HG03097 (cell line): ENCODE measurements around the gene C22orf15.

ENCODE experiments used
- ATAC-seq: cut with Tn5 transposase; IDR thresholded peaks from one replicate; pipeline ENCODE4 v1.9.1; 2021; ENCODE audit not compliant: unreplicated experiment, low FRiP score

The C22orf15 gene

DNA sequence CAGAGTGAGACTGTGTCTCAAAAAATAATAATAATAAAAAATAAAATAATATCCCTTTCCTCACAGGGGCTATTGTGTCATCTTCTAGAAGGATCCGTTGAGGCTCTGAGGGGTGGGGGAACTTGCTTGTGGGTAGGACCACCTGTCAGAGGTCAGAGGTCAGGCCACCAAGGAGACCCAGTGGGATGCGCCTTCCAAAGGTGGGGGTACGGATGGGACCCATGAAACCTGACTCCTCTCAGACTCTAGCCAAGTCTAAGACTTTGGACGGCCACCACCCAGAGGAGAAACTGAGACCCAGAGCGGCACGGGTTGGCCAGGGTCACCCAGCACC is 9.5 kb downstream of the C22orf15 start:
- no peak for ATAC-seq

DNA sequence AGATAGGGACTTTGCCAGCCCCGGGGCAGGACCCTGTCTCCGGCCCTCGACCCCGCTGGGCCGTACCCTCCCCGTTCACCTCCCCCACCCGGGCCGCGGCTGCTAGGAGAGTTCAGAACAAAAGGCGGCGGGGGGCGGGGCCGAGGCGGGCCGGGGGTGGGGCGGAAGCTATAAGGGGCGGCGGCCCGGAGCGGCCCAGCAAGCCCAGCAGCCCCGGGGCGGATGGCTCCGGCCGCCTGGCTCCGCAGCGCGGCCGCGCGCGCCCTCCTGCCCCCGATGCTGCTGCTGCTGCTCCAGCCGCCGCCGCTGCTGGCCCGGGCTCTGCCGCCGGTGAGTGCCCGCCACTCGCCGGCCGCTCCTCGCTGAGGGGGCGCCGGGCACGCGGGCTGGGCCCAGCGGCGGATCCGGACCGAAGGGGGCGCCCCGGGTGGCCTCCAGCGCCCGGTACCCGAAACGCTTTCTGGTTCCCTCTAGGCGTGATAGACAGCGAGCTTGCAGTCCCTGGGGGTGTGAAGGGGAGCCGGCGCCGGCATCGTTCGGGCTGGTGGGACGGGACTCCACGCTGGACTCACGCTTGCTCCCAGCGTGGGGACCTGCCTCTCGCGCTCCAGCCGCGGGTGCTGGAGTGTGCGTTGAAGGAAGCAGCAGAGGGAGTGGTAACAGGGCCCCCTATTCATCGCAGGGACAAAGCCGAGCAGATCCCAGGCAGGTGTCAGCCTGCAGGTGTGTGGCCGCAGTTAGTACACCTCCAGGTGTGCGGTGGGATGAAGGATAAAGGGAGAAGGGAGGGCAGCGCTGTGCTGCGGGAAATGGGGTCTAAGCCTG is 10.1 kb downstream of the C22orf15 start, which contains the start of gene MMP11:
MMP11 (plus strand) TSS at position 201 of the 825 bp plus-strand sequence; CDS start at position 223, 22 bp downstream.
- no peak for ATAC-seq

DNA sequence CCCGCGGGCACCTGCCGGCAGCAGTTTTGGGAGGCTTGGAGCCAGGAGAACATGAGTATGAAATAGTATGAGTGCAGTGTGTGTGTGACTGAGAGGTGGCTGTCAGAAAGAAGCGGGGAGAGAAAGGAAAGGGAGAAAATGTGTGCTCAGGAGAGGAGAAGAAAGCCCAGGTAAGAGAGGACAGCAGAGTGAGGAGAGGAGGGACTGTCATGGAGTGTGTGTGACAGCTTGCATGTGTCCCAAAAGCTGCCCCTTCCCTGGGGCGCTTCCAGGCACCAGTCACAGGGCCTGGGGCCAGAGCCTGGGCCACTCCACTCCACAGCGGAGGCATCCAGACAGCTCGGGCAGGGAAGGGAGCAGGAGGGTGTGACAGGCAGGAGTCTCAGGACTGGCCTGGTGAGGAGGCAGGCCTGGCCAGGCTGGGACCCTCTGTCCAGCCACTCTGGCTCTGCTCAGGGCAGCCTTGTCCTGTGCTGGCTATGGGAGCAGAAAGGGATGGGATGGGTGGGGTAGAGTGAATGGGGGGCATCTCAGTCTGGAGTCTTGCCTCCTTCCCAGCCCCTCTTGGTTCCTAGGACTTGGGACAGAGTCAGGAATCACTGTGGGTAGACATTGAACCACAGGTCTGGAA is 10.8 kb downstream of the C22orf15 start:
- no peak for ATAC-seq

DNA sequence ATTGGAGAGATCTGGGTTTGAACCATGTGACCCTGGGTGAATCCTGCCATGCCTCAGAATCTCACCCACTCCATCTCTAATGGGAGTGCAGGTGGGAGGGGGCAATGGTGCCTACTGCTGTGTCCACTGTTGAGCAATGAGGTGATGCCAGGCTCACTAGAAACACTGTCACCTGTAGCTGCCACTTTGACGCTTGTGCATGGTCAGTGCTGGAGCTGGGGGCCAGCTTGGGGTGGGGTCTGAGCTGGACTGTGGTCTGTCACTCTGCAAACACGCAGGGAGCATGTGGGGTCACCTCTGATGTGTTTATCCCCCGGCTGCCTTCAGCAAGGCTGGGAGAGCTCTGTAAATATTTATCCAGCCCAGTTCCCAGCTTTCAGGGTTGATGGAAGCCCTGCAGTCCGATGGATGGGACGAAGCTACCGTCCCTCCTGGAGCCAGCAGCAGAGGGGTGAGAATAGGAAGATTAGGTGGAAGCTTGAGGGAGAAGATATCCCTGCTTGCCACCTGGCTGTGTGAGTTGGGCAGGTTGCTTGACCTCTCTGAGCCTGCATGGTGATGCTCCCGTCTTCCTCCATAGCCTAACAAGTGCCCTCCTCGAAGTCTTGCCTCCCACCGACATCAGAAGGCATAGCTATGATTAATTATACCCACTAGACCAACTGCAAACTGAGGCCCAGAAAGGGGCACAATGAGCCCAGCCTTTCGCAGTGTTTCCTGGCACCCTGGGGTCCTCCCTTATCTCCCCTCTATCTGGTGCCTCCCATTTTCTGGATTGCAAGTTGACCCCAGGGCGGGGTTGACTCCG is 11.5 kb downstream of the C22orf15 start:
- no peak for ATAC-seq

DNA sequence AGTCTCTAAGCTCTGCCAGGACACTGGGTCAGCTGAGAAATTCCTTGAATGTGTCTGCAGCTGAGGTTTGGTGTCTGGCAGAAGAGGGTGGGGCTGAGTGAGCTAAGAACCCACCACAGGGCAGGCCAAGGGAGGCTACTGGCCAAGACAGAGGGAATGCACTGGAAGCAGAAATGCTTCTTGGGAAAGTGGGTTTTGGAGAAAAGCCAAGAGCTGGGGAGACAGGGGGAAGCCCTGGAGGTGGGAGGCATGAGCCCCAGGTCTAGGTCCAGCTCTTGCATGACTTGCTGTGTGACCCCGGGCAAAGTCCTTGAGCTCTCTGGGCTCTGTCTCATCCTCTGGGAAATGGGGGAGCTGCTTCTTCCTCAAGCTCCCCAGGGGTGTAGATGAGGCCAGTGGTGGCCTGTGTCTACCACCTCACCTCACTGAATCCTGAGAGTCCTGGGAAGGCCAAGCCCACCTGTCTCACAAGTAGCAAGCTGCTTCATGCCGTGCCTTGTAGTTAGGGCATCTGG is 12.2 kb downstream of the C22orf15 start:
- no peak for ATAC-seq

DNA sequence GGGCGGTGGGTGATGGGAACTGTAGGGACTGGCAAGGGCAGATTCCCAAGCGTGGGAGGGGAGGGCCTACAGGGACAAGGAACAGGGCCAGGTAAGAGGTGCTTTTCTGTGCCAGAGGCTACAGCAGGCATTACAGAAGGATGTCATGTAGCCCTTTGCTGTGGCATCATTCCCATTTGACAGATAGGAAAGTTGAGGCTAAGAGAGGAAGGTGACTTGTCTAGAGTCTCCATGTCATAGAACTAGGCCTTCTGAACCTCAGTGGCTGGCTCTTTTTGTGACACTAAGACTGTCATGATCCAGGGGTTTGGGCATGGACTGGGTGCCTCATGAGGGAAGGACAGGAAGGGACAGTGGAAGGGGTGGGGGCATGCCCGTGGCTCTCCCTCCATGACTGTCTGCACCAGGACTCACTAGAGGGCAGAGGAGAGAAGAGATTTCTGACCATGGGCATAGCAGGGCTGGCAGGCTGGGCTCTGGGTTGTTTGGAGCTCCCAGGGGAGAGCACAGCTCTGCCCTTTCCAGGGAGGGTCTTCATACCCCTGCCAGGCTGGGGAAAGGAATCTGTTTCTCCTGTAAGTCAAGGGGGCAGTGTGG is 13.1 kb downstream of the C22orf15 start:
- ATAC-seq = no peak

DNA sequence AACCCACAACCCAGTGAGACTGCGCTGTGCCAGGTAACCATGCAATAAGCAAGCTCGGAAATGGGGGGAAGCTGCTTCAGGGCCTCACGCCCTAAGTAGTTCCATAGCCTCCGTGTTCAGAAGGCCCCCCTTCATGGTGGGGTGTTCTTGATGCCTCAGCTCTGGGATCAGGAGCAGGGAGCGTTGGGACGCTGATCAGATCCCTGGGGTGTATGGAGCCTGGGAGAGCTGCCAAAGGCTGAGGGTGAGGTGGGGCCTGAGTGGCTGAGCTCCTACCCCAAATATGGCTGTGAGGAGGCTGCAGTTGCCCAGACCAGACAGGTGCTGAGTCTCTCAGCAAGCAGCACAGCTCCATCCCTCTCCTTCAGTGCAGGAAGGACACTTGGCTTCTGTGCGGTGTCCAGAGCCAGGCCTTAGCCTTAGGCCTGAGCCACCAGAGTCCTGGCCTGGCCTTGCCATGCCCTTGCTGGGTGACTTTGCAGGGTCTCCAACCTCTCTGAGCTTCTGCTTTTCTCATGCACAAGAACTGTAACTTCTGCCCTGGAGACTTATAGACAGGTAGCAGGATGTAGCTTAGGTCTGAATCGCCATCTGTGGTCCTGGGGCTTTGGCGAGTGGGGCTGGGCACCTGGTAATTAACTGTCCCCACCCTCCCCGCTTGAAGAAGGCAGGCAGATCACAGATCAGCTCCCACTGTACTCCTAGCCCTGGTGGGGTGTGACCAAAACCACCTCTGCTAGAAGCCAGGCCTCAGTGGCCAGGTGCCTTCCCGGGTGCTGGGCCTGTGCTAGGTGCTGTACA is 15.2 kb downstream of the C22orf15 start:
- no peak for ATAC-seq

DNA sequence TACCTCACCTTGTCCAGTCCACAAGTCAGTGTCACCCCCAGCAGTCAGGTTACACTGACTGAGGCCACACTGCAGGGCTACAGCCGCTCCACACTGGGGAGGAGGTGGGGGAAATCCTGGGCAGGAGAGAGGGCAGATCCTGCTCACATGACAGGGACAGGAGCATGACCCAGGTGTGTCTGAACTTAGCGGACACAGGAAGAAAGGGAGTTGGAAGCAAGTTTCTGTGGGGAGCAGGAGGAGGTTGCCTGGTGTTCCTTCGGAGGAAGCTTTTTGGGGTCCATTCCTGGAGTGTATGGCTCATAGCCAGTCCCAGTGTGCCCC is 15.7 kb downstream of the C22orf15 start:
- ATAC-seq = no peak

DNA sequence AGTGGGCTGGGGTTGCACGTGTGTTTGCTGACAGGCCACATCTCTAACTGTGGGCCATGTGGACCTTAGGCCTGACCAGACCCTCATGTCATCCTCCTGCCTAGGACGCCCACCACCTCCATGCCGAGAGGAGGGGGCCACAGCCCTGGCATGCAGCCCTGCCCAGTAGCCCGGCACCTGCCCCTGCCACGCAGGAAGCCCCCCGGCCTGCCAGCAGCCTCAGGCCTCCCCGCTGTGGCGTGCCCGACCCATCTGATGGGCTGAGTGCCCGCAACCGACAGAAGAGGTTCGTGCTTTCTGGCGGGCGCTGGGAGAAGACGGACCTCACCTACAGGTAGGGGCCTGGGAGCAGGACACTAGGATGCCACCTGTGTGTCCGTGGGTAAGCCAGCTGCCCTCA is 16.3 kb downstream of the C22orf15 start:
- no peak for ATAC-seq

DNA sequence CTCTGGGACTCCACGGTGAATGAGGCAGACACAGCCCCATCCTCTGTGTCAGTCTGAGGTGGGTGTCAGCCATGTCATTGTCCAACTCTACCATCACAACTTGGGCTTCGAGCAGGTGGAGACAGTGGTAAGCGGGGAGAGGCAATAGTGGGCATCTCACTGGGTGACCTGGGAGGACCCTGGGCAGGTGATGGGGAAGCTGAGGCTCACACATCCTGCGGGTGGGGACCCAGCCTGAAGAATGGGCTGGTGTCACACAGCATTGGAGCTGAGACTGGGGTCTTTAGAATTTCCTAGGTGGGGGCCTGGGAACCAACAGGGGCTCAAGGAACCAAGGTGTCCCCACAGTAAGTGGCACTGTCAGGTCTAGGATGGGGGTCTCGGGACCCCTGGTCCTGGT is 16.9 kb downstream of the C22orf15 start:
- no peak for ATAC-seq

DNA sequence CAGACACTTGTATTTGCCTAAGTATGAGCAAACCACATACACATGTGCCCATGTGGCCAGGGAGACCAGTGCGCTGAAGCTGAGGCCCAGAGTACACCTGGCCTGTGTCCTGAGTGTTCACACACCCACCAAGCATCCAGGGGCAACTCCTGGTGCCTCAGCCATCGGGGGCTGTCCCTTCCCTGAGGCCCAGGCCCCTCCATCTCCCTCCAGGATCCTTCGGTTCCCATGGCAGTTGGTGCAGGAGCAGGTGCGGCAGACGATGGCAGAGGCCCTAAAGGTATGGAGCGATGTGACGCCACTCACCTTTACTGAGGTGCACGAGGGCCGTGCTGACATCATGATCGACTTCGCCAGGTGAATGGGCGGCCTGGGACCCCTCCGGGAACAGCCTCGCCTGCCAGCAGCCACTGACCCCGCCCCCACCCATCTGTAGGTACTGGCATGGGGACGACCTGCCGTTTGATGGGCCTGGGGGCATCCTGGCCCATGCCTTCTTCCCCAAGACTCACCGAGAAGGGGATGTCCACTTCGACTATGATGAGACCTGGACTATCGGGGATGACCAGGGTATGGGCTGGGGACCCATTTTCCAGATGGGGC is 17.5 kb downstream of the C22orf15 start:
- no peak for ATAC-seq

DNA sequence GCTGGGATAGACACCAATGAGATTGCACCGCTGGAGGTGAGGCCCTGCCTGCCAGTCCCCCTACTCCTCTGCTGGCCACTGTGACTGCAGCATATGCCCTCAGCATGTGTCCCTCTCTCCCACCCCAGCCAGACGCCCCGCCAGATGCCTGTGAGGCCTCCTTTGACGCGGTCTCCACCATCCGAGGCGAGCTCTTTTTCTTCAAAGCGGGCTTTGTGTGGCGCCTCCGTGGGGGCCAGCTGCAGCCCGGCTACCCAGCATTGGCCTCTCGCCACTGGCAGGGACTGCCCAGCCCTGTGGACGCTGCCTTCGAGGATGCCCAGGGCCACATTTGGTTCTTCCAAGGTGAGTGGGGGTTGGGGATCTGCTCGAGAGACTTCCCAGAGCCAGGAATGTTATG is 18.3 kb downstream of the C22orf15 start:
- no peak for ATAC-seq

DNA sequence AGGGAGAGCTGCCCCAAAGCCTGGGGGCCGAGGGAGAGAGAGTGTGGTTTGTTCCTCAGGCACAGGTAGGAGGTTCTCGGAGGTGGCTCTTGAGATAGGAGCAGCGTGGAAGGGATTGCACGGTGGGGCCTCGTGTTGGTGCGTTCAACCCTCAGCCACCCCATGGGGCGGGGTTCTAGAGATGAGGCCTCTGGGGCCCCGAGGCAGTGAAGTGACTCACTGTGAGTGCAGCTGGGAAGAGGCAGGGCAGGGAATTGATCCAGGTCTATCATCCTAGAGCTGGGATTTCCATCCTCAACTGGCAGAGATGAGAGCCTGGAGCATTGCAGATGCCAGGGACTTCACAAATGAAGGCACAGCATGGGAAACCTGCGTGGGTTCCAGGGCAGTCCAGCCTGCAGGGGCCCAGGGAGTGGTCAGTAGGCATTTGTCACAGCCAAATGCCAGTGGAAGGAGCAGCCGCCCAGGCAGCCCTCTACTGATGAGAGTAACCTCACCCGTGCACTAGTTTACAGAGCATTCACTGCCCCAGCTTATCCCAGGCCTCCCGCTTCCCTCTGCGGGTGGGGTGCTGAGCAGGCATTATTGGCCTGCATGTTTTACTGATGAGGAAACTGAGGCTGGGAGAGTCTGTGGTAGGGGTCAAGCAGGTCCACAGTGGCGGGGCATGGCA is 18.9 kb downstream of the C22orf15 start:
- ATAC-seq = no peak

DNA sequence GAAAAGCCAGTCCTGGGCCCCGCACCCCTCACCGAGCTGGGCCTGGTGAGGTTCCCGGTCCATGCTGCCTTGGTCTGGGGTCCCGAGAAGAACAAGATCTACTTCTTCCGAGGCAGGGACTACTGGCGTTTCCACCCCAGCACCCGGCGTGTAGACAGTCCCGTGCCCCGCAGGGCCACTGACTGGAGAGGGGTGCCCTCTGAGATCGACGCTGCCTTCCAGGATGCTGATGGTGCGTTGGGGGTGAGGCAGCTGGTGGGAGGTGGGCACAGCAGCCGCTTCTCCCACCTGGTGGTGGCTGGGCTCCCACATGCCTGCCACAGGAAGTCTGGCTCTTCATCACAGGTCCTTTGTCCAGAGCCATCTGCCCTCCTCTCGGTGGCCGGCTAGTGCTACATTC is 19.5 kb downstream of the C22orf15 start:
- no peak for ATAC-seq

DNA sequence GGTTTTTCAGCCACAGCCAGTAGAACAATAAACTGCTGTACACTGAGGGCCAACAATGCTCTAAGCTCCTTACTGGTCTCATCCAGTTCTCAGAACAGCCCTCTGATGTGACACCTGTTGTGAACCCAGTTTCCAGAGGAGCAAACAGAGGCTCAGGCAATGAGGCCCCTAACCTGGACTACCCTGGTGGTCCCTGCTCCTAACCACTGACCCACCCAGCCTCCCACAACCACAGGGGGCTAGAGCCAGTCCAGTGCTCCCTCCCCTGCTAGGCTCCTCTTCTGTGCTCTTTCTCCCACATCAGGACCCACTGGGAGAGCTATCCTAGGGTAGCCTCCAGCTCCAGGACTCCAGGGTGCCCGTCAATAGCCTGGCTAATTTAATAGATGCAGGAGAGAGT is 19.9 kb downstream of the C22orf15 start:
- ATAC-seq = no peak

DNA sequence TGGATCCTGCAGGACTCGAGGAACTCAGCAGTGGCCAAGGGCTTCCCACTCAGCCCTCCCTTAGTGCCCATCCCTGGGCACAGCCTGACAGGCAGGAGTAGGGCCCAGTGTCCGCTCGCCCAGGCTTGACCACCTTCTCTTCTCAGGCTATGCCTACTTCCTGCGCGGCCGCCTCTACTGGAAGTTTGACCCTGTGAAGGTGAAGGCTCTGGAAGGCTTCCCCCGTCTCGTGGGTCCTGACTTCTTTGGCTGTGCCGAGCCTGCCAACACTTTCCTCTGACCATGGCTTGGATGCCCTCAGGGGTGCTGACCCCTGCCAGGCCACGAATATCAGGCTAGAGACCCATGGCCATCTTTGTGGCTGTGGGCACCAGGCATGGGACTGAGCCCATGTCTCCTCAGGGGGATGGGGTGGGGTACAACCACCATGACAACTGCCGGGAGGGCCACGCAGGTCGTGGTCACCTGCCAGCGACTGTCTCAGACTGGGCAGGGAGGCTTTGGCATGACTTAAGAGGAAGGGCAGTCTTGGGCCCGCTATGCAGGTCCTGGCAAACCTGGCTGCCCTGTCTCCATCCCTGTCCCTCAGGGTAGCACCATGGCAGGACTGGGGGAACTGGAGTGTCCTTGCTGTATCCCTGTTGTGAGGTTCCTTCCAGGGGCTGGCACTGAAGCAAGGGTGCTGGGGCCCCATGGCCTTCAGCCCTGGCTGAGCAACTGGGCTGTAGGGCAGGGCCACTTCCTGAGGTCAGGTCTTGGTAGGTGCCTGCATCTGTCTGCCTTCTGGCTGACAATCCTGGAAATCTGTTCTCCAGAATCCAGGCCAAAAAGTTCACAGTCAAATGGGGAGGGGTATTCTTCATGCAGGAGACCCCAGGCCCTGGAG is 20.7 kb downstream of the C22orf15 start:
- no peak for ATAC-seq

DNA sequence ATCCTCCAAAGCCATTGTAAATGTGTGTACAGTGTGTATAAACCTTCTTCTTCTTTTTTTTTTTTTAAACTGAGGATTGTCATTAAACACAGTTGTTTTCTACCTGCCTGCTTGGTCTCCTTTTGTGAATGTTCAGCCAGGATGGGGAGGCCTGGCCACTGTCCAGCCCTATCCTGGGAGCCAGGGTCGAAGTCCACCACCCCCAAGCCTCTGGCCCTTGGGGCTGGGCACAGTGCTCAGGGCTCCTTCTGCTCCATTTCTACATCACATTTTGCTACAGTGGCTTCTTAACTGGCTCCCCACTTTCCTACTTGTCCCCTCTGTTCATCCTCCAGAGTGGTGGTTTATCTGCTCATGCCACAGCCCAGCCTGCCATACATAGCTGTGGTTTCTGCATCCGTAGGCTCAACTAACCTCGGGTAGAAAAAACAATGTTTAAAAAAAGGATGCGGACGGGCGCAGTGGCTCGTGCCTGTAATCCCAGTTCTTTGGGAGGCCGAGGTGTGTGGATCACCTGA is 21.5 kb downstream of the C22orf15 start:
- no peak for ATAC-seq

DNA sequence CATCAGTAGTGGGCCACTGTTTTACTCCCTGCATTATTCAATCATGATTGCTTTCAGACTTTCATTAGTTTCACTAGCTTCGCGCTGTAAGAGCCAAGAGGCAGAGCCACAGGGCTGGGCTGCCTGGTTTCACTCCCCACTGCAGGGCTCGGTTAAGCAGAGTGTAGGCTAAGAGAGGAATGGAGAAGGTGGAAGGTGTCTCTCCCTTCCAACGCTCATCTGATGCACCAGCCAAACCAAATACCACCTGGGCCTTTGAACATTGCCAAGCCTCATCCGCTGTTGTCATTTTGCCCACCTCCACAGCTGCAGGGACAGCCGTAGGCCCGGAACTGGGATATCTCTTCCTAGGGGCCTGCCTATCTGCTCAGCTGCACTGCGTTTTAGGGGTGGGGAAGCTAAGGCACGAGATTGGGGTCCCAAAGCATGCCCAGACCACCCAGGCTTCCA is 23.5 kb downstream of the C22orf15 start:
- peak; percentile 5 for ATAC-seq
